ENCODE results near the gene RPL7A. TPM values are rescaled to one million over a fixed set of nuclear protein-coding genes. Genes with fewer than 3 reads are reported as not detected.

Gene RPL7A
- total and polyA plus RNA-seq, 2 of the 4 experiments (the other 2 are of a cell fraction) = 3,220 to 4,096 TPM

- no peaks in the 10 kb centered on the region for H3K4me1 ChIP-seq (ENCODE audit: control insufficient read depth, insufficient read depth, low read length)
- H3K9me3 ChIP-seq (ENCODE audit: control insufficient read depth, insufficient read depth, low read length) = no peaks in the 10 kb centered on the region
- dilution Hi-C loops (cut with HindIII; ENCODE audit: low sequenced_read_pairs, unreplicated experiment) = no loop called here
- TF ChIP-seq ELK1 (IDR thresholded peaks at IDR 0.05; ENCODE audit: borderline replicate concordance, low read depth, low read length) = no peak
- TF ChIP-seq, protein P1, sequence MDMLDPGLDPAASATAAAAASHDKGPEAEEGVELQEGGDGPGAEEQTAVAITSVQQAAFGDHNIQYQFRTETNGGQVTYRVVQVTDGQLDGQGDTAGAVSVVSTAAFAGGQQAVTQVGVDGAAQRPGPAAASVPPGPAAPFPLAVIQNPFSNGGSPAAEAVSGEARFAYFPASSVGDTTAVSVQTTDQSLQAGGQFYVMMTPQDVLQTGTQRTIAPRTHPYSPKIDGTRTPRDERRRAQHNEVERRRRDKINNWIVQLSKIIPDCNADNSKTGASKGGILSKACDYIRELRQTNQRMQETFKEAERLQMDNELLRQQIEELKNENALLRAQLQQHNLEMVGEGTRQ (IDR thresholded peaks at IDR 0.05; ENCODE audit: low read depth, low read length) = no peak
- no peak for TF ChIP-seq RFX5 (IDR thresholded peaks at IDR 0.05; ENCODE audit: low read depth, low read length)
- TF ChIP-seq POLR2A (IDR thresholded peaks at IDR 0.05; ENCODE audit: low read depth, low read length) = no peak
- no peak for TF ChIP-seq MAFK (IDR thresholded peaks at IDR 0.05; ENCODE audit: low read depth, low read length)
- TF ChIP-seq CEBPB (IDR thresholded peaks at IDR 0.05; ENCODE audit: low read depth, low read length) = no peak
- no peak overlapping the region for H2BK120ac ChIP-seq (ENCODE audit: low read depth, low read length)
- H2AFZ ChIP-seq (replicated peaks; ENCODE audit: low read length, poor library complexity) = no peak overlapping the region
- WGBS, 2 experiments (ENCODE audit: extremely low coverage in 2 of 2, insufficient read length in 1 of 2) = 98% methylated on average over 9 of the region's 20 CpGs; no CpG with 5 or more reads in 1 of the 2 experiments
- H3K4ac ChIP-seq (ENCODE audit: low read depth, low read length) = no peak overlapping the region
- H2AK9ac ChIP-seq (replicated peaks; ENCODE audit: low read depth, low read length, poor library complexity) = no peak overlapping the region
- no peak overlapping the region for H3K9ac ChIP-seq (ENCODE audit: low read depth, low read length)
- H3K79me1 ChIP-seq (ENCODE audit: low read depth in 1 of 2, low read length in 2 of 2) = peaks cover 17 to 34% of the 10 kb centered on the region in 2 experiments; a peak in 3 of 4 replicates
- no peak overlapping the region for H3K4me3 ChIP-seq (ENCODE audit: insufficient read depth, low read depth, low read length)
- H2BK20ac ChIP-seq (ENCODE audit: low read depth, low read length) = no peak overlapping the region
- H2BK5ac ChIP-seq (ENCODE audit: low read depth, low read length, poor library complexity, severe bottlenecking) = no peak overlapping the region
- DNase-seq (no peak), ATAC-seq (ENCODE audit: low read depth) (no peak)
- H2BK15ac ChIP-seq (ENCODE audit: low read depth, low read length) = no peak overlapping the region
- intact Hi-C loops (cut with micrococcal nuclease) = no loop called here
- H2AK5ac ChIP-seq (ENCODE audit: low read depth, low read length) = no peak overlapping the region
- H4K91ac ChIP-seq (ENCODE audit: insufficient read depth, low read depth, low read length) = no peak overlapping the region
- H3K36me3 ChIP-seq (ENCODE audit: control insufficient read depth, insufficient read depth, low read length) = peaks cover 35% of the 10 kb centered on the region
- no peak overlapping the region for H3K23ac ChIP-seq (ENCODE audit: low read depth, low read length)
- no peak overlapping the region for H3K27ac ChIP-seq (ENCODE audit: insufficient read depth, low read length)
- in situ Hi-C loops (cut with MboI; ENCODE audit: low sequenced_read_pairs) = no loop called here
- no peak overlapping the region for H3K56ac ChIP-seq (ENCODE audit: extremely low read depth, insufficient read depth, low read length)
- no peak overlapping the region for H4K8ac ChIP-seq (ENCODE audit: low read depth in 2 of 2, low read length in 2 of 2)
- H4K5ac ChIP-seq (ENCODE audit: low read depth, low read length) = no peak overlapping the region
- BruUV-seq (replicated peaks) = no TSS peak
- no peaks in the 10 kb centered on the region; the same call in 1 of the 2 replicates for H4K20me1 ChIP-seq (ENCODE audit: insufficient read depth, low read length)
- no peak overlapping the region for H3K14ac ChIP-seq (replicated peaks; ENCODE audit: low read depth, low read length)
- peaks cover 10% of the 10 kb centered on the region; the same call in 1 of the 2 replicates for H3K9me1 ChIP-seq (ENCODE audit: insufficient read depth, low read length)
- H3K18ac ChIP-seq (ENCODE audit: low read depth, low read length) = no peak overlapping the region
- ChIA-PET CTCF (no interaction called here), POLR2A (ENCODE audit: unreplicated experiment) (no interaction called here)
- no peak overlapping the region for H3K4me2 ChIP-seq (ENCODE audit: low read depth, low read length)
- no peaks in the 10 kb centered on the region for H3K27me3 ChIP-seq (ENCODE audit: control insufficient read depth, insufficient read depth, low read length)
Measured at GRCh38 chr9:133332381-133332730, 15.7 kb upstream of the RPL7A start.

Measured in IMR-90 (cell line).